SJCRH30 (cell line): ENCODE results near the gene IL4I1. TPM values are rescaled to one million over a fixed set of nuclear protein-coding genes. Genes with fewer than 3 reads are reported as not detected.

Experiments
- DNase-seq, 2 experiments: peaks; one replicate each; pipeline ENCODE4 v3.0.0-alpha.2; 2015 to 2020
- H3K27ac ChIP-seq: fragments of 250-450 bp; sonication (Bioruptor Pico); 2 replicates; pipeline ENCODE4 v1.5.1; 2020; ENCODE audit warnings: mild to moderate bottlenecking, moderate library complexity
- H3K27me3 ChIP-seq: fragments of 250-450 bp; sonication (Bioruptor Pico); 2 replicates; pipeline ENCODE4 v1.5.1; 2020; ENCODE audit warnings: mild to moderate bottlenecking, moderate library complexity
- H3K36me3 ChIP-seq: fragments of 250-450 bp; sonication (Bioruptor Pico); 2 replicates; pipeline ENCODE4 v1.5.1; 2020; ENCODE audit warnings: mild to moderate bottlenecking, moderate library complexity
- H3K4me1 ChIP-seq: fragments of 250-450 bp; sonication (Bioruptor Pico); 2 replicates; pipeline ENCODE4 v1.5.1; 2020; ENCODE audit warnings: mild to moderate bottlenecking, moderate library complexity
- H3K4me3 ChIP-seq: fragments of 250-450 bp; sonication (Bioruptor Pico); 2 replicates; pipeline ENCODE4 v1.5.1; 2020; ENCODE audit warnings: mild to moderate bottlenecking, moderate library complexity
- H3K9me3 ChIP-seq: fragments of 250-450 bp; sonication (Bioruptor Pico); replicated peaks from 2 replicates; pipeline ENCODE4 v1.5.1; 2020; ENCODE audit warnings: mild to moderate bottlenecking, moderate library complexity
- total RNA-seq: library from RNA; depleted of rRNA; stranded (reverse); fragments of >200 nt; shearing (Covaris generic); gene quantifications from 2 replicates; pipeline ENCODE4 v1.2.3, GENCODE V29; 2014; rRNA removed

The IL4I1 gene
- total RNA-seq, 1 experiment from 2014 or later, result not detected

DNA sequence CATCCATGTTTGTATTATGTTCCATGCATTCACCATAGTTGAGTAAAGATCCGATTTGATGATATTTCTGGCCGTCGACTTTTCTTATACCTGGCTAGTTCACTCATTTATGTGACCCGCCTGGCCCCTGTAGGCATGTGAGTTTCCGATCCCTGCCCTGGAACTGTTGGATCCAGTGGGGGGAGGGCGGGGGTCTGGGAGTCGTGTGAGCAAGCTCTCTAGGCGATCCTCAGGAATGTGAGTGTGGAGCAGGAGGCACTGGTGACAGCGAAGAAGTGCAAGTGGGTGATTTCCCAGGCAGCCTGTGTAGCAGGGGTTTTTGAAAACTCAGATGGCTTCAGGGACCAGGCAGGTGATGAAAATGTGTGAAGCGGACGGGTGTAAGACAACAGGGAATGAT is 56.4 kb downstream of the IL4I1 start:
- no peak overlapping the region for H3K27ac ChIP-seq
- no peak for DNase-seq
- no peak overlapping the region for H3K4me3 ChIP-seq
- peaks cover 17% of the 10 kb centered on the region for H3K36me3 ChIP-seq
- no peaks in the 10 kb centered on the region for H3K27me3 ChIP-seq
- H3K9me3 ChIP-seq, result no peaks in the 10 kb centered on the region
- no peaks in the 10 kb centered on the region for H3K4me1 ChIP-seq

- no peak overlapping the region for H3K4me3 ChIP-seq
- DNase-seq, result no peak
- no peaks in the 10 kb centered on the region for H3K4me1 ChIP-seq
- H3K9me3 ChIP-seq, result no peaks in the 10 kb centered on the region
- H3K36me3 ChIP-seq, result peaks cover 17% of the 10 kb centered on the region
- no peaks in the 10 kb centered on the region for H3K27me3 ChIP-seq
- no peak overlapping the region for H3K27ac ChIP-seq
Observed at GRCh38 chr19:49839713-49840112, 57.0 kb downstream of the IL4I1 start.

Other genes starting within 250 kb of the IL4I1 start
- gene IRF3, start 231.0 kb downstream of the IL4I1 start, total RNA-seq, result 35.1 and 38.6 TPM in 2 replicates
- gene BCL2L12, start 231.0 kb downstream of the IL4I1 start, total RNA-seq, result 45.2 and 61.7 TPM in 2 replicates
- gene PRMT1, start 219.6 kb downstream of the IL4I1 start, total RNA-seq, result 385 and 390 TPM in 2 replicates
- gene ADM5, start 207.3 kb downstream of the IL4I1 start, total RNA-seq, result 5.5 and 7.7 TPM in 2 replicates
- gene CPT1C, start 205.8 kb downstream of the IL4I1 start, total RNA-seq, result 15.2 and 20.4 TPM in 2 replicates
- gene TSKS, start 133.6 kb downstream of the IL4I1 start, total RNA-seq, result not detected in 2 replicates
- gene AP2A1, start 129.9 kb downstream of the IL4I1 start, total RNA-seq, result 66.5 and 68.8 TPM in 2 replicates
- gene FUZ, start 83.6 kb downstream of the IL4I1 start, total RNA-seq, result 27.6 and 27.9 TPM in 2 replicates
- gene MED25, start 78.6 kb downstream of the IL4I1 start, total RNA-seq, result 22.2 and 27.4 TPM in 2 replicates
- 77.1 and 91.2 TPM in 2 replicates for gene PTOV1, start 45.7 kb downstream of the IL4I1 start, total RNA-seq
- 24.2 and 40.6 TPM in 2 replicates for gene PNKP, start 29.3 kb downstream of the IL4I1 start, total RNA-seq
- gene AKT1S1, start 19.5 kb downstream of the IL4I1 start, total RNA-seq, result 21.7 and 25.2 TPM in 2 replicates
- 9.1 and 9.4 TPM in 2 replicates for gene TBC1D17, start 19.2 kb downstream of the IL4I1 start, total RNA-seq
- 8.4 and 8.9 TPM in 2 replicates for gene ATF5, start 32.3 kb upstream of the IL4I1 start, total RNA-seq
- 87.8 and 88.7 TPM in 2 replicates for gene NUP62, start 32.6 kb upstream of the IL4I1 start, total RNA-seq
- 2.7 and 4.5 TPM in 2 replicates for gene SIGLEC11, start 64.3 kb upstream of the IL4I1 start, total RNA-seq
- gene VRK3, start 128.5 kb upstream of the IL4I1 start, total RNA-seq, result 16.9 and 23.1 TPM in 2 replicates
- gene ZNF473, start 129.1 kb upstream of the IL4I1 start, total RNA-seq, result 18.9 and 21.4 TPM in 2 replicates